HEK293 (cell line): ENCODE data around the gene RNF175.

Experiments used
- GLI2 ChIP-seq: fragments of 450-650 bp; formaldehyde crosslinking; IDR thresholded peaks from 2 replicates; pipeline ENCODE4; 2017; ENCODE audit warnings: missing biosample characterization, missing genetic modification characterization, low read depth, borderline replicate concordance
- MYNN ChIP-seq: fragments of 450-650 bp; formaldehyde crosslinking; IDR thresholded peaks from 2 replicates; pipeline ENCODE4 v1.5.1; 2016; ENCODE audit warnings: missing biosample characterization, missing genetic modification characterization, borderline replicate concordance
- MZF1 ChIP-seq: fragments of 450-650 bp; formaldehyde crosslinking; IDR thresholded peaks from 2 replicates; pipeline ENCODE4 v1.5.1; 2017; ENCODE audit warnings: missing biosample characterization, missing genetic modification characterization, borderline replicate concordance
- PBX3 ChIP-seq: sonication (generic); formaldehyde crosslinking; IDR thresholded peaks from 2 replicates; pipeline ENCODE4 v1.8.1; 2022; ENCODE audit warnings: mild to moderate bottlenecking, moderate library complexity, missing genetic modification reagents
- TRIM28 ChIP-seq: IDR thresholded peaks from 2 replicates; pipeline ENCODE4 v1.6.1; 2011; ENCODE audit warnings: low read length, control low read depth, borderline replicate concordance
- ZBTB1 ChIP-seq: fragments of 450-650 bp; formaldehyde crosslinking; IDR thresholded peaks from 2 replicates; pipeline ENCODE4 v1.5.1; 2016; ENCODE audit warnings: missing biosample characterization, missing genetic modification characterization
- ZBTB20 ChIP-seq: fragments of 450-650 bp; formaldehyde crosslinking; IDR thresholded peaks from 2 replicates; pipeline ENCODE4 v1.5.1; 2016; ENCODE audit warnings: missing biosample characterization, missing genetic modification characterization
- ZNF324 ChIP-seq: fragments of 450-650 bp; formaldehyde crosslinking; IDR thresholded peaks from 2 replicates; pipeline ENCODE4 v1.5.1; 2016; ENCODE audit warnings: missing biosample characterization, missing genetic modification characterization
- ZNF449 ChIP-seq: fragments of 450-650 bp; formaldehyde crosslinking; IDR thresholded peaks from 2 replicates; pipeline ENCODE4 v1.5.1; 2017; ENCODE audit warnings: missing biosample characterization, mild to moderate bottlenecking, missing genetic modification characterization, moderate library complexity
- ZNF707 ChIP-seq: fragments of 450-650 bp; formaldehyde crosslinking; IDR thresholded peaks from 2 replicates; pipeline ENCODE4 v1.5.1; 2016; ENCODE audit warnings: missing biosample characterization, missing genetic modification characterization
- TF ChIP-seq, protein P1 (sequence below): fragments of 450-650 bp; formaldehyde crosslinking; IDR thresholded peaks from 2 replicates; pipeline ENCODE4 v1.5.1; 2016; ENCODE audit warnings: missing biosample characterization, missing genetic modification characterization
- TF ChIP-seq, protein P2 (sequence below): fragments of 450-650 bp; formaldehyde crosslinking; IDR thresholded peaks from 2 replicates; pipeline ENCODE4 v1.5.1; 2016; ENCODE audit warnings: missing biosample characterization, missing genetic modification characterization
- TF ChIP-seq, protein P3 (sequence below): fragments of 450-650 bp; formaldehyde crosslinking; IDR thresholded peaks from 2 replicates; pipeline ENCODE4 v1.5.1; 2016; ENCODE audit warnings: missing biosample characterization, missing genetic modification characterization, borderline replicate concordance

GRCh38 chr4:153790962-153791551, 31.2 kb upstream of the RNF175 start:
- TF ChIP-seq, protein P1, sequence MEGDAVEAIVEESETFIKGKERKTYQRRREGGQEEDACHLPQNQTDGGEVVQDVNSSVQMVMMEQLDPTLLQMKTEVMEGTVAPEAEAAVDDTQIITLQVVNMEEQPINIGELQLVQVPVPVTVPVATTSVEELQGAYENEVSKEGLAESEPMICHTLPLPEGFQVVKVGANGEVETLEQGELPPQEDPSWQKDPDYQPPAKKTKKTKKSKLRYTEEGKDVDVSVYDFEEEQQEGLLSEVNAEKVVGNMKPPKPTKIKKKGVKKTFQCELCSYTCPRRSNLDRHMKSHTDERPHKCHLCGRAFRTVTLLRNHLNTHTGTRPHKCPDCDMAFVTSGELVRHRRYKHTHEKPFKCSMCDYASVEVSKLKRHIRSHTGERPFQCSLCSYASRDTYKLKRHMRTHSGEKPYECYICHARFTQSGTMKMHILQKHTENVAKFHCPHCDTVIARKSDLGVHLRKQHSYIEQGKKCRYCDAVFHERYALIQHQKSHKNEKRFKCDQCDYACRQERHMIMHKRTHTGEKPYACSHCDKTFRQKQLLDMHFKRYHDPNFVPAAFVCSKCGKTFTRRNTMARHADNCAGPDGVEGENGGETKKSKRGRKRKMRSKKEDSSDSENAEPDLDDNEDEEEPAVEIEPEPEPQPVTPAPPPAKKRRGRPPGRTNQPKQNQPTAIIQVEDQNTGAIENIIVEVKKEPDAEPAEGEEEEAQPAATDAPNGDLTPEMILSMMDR (tag by site-specific recombination): no peak
- TF ChIP-seq GLI2 (tag by site-specific recombination) (no peak), MZF1 (tag by site-specific recombination) (no peak), ZNF449 (tag by site-specific recombination) (no peak), PBX3 (CRISPR knock-in tag) (no peak), ZNF707 (tag by site-specific recombination) (no peak), TRIM28 (no peak), ZBTB1 (no peak), ZBTB20 (tag by site-specific recombination) (no peak), ZNF324 (tag by site-specific recombination) (no peak), MYNN (tag by site-specific recombination) (no peak)
- TF ChIP-seq, protein P2, sequence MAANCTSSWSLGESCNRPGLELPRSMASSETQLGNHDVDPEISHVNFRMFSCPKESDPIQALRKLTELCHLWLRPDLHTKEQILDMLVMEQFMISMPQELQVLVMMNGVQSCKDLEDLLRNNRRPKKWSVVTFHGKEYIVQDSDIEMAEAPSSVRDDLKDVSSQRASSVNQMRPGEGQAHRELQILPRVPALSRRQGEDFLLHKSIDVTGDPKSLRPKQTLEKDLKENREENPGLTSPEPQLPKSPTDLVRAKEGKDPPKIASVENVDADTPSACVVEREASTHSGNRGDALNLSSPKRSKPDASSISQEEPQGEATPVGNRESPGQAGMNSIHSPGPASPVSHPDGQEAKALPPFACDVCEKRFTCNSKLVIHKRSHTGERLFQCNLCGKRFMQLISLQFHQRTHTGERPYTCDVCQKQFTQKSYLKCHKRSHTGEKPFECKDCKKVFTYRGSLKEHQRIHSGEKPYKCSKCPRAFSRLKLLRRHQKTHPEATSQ (tag by site-specific recombination): no peak
- TF ChIP-seq, protein P3, sequence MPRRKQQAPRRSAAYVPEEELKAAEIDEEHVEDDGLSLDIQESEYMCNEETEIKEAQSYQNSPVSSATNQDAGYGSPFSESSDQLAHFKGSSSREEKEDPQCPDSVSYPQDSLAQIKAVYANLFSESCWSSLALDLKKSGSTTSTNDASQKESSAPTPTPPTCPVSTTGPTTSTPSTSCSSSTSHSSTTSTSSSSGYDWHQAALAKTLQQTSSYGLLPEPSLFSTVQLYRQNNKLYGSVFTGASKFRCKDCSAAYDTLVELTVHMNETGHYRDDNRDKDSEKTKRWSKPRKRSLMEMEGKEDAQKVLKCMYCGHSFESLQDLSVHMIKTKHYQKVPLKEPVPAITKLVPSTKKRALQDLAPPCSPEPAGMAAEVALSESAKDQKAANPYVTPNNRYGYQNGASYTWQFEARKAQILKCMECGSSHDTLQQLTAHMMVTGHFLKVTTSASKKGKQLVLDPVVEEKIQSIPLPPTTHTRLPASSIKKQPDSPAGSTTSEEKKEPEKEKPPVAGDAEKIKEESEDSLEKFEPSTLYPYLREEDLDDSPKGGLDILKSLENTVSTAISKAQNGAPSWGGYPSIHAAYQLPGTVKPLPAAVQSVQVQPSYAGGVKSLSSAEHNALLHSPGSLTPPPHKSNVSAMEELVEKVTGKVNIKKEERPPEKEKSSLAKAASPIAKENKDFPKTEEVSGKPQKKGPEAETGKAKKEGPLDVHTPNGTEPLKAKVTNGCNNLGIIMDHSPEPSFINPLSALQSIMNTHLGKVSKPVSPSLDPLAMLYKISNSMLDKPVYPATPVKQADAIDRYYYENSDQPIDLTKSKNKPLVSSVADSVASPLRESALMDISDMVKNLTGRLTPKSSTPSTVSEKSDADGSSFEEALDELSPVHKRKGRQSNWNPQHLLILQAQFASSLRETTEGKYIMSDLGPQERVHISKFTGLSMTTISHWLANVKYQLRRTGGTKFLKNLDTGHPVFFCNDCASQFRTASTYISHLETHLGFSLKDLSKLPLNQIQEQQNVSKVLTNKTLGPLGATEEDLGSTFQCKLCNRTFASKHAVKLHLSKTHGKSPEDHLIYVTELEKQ (tag by site-specific recombination): no peak
